Endothelial cell of umbilical vein (primary cell): ENCODE measurements around the gene IPO11. TPM values are rescaled to one million over a fixed set of nuclear protein-coding genes. Genes with fewer than 3 reads are reported as not detected.

Source experiments
- BruUV-seq: library from RNA; stranded (reverse); fragments of 400-500 nt; replicated peaks from 2 replicates; lab custom pipeline; 2021; lab: Mats Ljungman, UMichigan
- CTCF ChIA-PET: fragments of 300-600, 350-600 bp; sonication (Branson Sonifier 250); formaldehyde crosslinking; loops from one replicate; lab custom pipeline; 2021; ENCODE audit warnings: antibody characterized with exemption, inconsistent platforms; lab: Charles Lee
- POLR2A ChIA-PET: fragments of 300-600, 350-600 bp; sonication (Branson Sonifier 250); formaldehyde crosslinking; loops from one replicate; lab custom pipeline; 2021; ENCODE audit warnings: antibody characterized with exemption, inconsistent platforms; lab: Charles Lee
- DNase-seq: peaks from one replicate; pipeline ENCODE4 v3.0.0-alpha.2; 2011; ENCODE audit warnings: low read depth, low spot score
- FAIRE-seq: peaks from 2 replicates; lab custom pipeline; 2011; peaks lifted over from hg19 to GRCh38; lab: Jason Lieb, UNC
- H2AFZ ChIP-seq: 2 replicates; pipeline ENCODE4 v1.6.0; 2012; ENCODE audit warnings: low read depth, low read length, control low read depth, inconsistent platforms
- H3K27ac ChIP-seq: 2 replicates; pipeline ENCODE4 v1.5.1; 2011; ENCODE audit warnings: low read depth, mild to moderate bottlenecking, control low read depth, low read length, moderate library complexity; ENCODE audit not compliant: insufficient read depth
- H3K27me3 ChIP-seq, 2 experiments: 2 replicates each; pipeline versions ENCODE4 v1.6.0 to v1.6.1; 2011; ENCODE audit warnings: low read length in 2 of 2, mixed read lengths in 1 of 2; ENCODE audit not compliant: control insufficient read depth in 2 of 2, insufficient read depth in 2 of 2
- H3K36me3 ChIP-seq, 2 experiments: 2 replicates in 1 of 2; 3 replicates in 1 of 2; pipeline ENCODE4 v1.5.1; 2011; ENCODE audit warnings: low read length in 2 of 2, mild to moderate bottlenecking in 1 of 2, moderate library complexity in 1 of 2; ENCODE audit not compliant: control insufficient read depth in 2 of 2, insufficient read depth in 2 of 2; ENCODE audit errors: extremely low read depth in 1 of 2
- H3K4me1 ChIP-seq: 3 replicates; pipeline ENCODE4 v1.5.1; 2011; ENCODE audit warnings: mild to moderate bottlenecking, low read length; ENCODE audit not compliant: control insufficient read depth, insufficient read depth; ENCODE audit errors: extremely low read depth
- H3K4me2 ChIP-seq: 2 replicates; pipeline ENCODE4 v1.6.1; 2011; ENCODE audit warnings: low read length, control low read depth, mixed read lengths; ENCODE audit not compliant: insufficient read depth
- H3K4me3 ChIP-seq, 3 experiments: fragments of 200-600 bp in 1 of 3; sonication (generic), shearing (Covaris generic) in 1 of 3; replicated peaks in 1 of 3; 2 replicates each; pipeline ENCODE4 v1.5.1; 2011 to 2016; ENCODE audit warnings: control low read depth in 3 of 3, low read length in 3 of 3, mild to moderate bottlenecking in 2 of 3, inconsistent platforms in 1 of 3, low read depth in 1 of 3, moderate library complexity in 1 of 3; ENCODE audit not compliant: insufficient read depth in 1 of 3
- H3K79me2 ChIP-seq: 2 replicates; pipeline ENCODE4 v1.6.0; 2012; ENCODE audit warnings: low read length, inconsistent platforms; ENCODE audit not compliant: control insufficient read depth, insufficient read depth
- H3K9ac ChIP-seq: replicated peaks from 2 replicates; pipeline ENCODE3; 2011; ENCODE audit warnings: low read length, control low read depth; ENCODE audit not compliant: insufficient read depth; ENCODE audit errors: extremely low read depth
- H3K9me1 ChIP-seq: replicated peaks from 3 replicates; pipeline ENCODE4 v1.6.0; 2011; ENCODE audit warnings: mild to moderate bottlenecking, low read length; ENCODE audit not compliant: control insufficient read depth, insufficient read depth; ENCODE audit errors: extremely low read depth
- H3K9me3 ChIP-seq: replicated peaks from 2 replicates; pipeline ENCODE4 v1.5.1; 2012; ENCODE audit warnings: low read length, inconsistent platforms; ENCODE audit not compliant: control insufficient read depth, insufficient read depth
- H4K20me1 ChIP-seq: replicated peaks from 2 replicates; pipeline ENCODE3; 2011; ENCODE audit warnings: mild to moderate bottlenecking, low read length; ENCODE audit not compliant: control insufficient read depth, insufficient read depth; ENCODE audit errors: extremely low read depth
- EZH2 ChIP-seq: IDR thresholded peaks from 2 replicates; pipeline ENCODE4 v1.6.1; 2012; ENCODE audit warnings: borderline replicate concordance, low read depth, mild to moderate bottlenecking, moderate library complexity, low read length, inconsistent platforms; ENCODE audit not compliant: severe bottlenecking
- MYC ChIP-seq: IDR thresholded peaks from one replicate; pipeline ENCODE4 v1.6.1; 2011; ENCODE audit warnings: mild to moderate bottlenecking, low read depth, low read length
- POLR2A ChIP-seq: IDR thresholded peaks from 2 replicates; pipeline ENCODE4 v1.6.1; 2012; ENCODE audit warnings: low read depth, mild to moderate bottlenecking, control low read depth, low read length
- dilution Hi-C: fragments of 300-500 bp; cut with MboI; formaldehyde crosslinking; loops from one replicate; pipeline ENCODE4 v1.15.0; 2019; ENCODE audit warnings: low sequenced_read_pairs; ENCODE audit not compliant: extremely low pct_ligation_motif_present
- intact Hi-C: fragments of 100-400 bp; cut with micrococcal nuclease; formaldehyde crosslinking; loops from one replicate; pipeline ENCODE4 v1.10.0; 2022
- polyA plus RNA-seq, 4 experiments: library from polyadenylated mRNA; depleted of rRNA in 3 of 4; stranded (reverse) in 3 of 4; unstranded in 1 of 4; fragments of >200 nt; gene quantifications; 2 replicates each; pipeline versions ENCODE4 v1.2.1 to v1.2.3, GENCODE V29; 2011 to 2012; ENCODE audit warnings: missing spikeins in 1 of 4
- total RNA-seq: library from RNA; stranded (reverse); gene quantifications from 2 replicates; pipeline ENCODE4 v1.2.3, GENCODE V29; 2021
- TF ChIP-seq, protein P1 (sequence below): IDR thresholded peaks from 2 replicates; pipeline ENCODE4 v1.6.1; 2011; ENCODE audit not compliant: insufficient read depth, insufficient read length
- TF ChIP-seq, protein P2 (sequence below), 2 donors: IDR thresholded peaks; 1 replicate in 1 of 2; 2 replicates in 1 of 2; pipeline ENCODE4 v1.5.1; 2011; ENCODE audit warnings: low read length in 2 of 2, mild to moderate bottlenecking in 2 of 2, moderate library complexity in 2 of 2, control low read depth in 1 of 2, inconsistent platforms in 1 of 2, low read depth in 1 of 2; ENCODE audit not compliant: insufficient read depth in 1 of 2; ENCODE audit errors: extremely low read depth in 1 of 2

IPO11 gene
- total and polyA plus RNA-seq, 2 donors (not counting 3 experiments of a cell fraction or from before 2014, with no cell fraction given): 38.5 to 80.9 TPM

DNA sequence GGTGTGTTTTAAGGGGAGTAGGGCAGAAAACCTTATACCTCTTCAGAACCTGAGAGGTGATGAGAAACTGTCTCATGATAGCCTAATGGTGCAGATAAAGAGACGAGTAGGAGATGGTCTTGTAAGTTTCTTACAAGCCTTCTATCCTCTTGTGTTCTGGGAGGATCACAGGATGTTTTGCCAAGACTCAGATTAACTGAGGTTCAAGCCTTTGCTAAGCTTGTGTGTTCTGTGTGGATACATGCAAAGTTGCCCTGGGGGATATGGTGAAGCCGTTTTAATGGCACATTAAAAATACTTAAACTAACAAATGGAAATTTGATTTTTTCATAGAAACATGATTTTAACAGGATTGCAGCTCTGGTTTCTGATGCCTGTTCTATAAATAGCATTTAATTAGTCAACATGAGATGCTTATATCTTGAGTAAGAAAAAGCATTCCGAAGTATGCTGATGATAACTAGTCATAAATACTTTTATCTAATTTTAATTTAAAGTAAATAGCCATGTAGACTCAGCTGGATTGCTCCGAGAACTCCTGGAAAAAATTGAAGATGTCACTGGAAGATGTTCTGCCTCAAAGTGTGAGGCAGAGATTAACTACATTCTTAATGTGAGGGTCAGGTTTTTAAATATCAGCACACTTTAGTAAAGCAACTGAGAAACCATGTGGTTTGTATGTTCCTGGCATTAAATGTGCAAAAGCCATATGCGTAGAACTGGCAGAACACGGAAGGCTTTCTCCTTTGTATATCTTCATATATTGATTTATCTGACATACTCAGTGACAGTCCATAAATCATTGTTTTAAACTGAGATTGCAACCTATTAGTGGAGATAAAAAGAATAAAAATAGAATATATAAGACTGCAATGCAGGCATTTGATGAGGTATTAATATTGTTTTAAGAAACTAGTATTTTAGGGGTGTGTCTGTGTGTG lies 53.7 kb downstream of the IPO11 start:
- FAIRE-seq (no peak), DNase-seq (no peak)
- peaks cover 2% of the 10 kb centered on the region for H3K79me2 ChIP-seq
- ChIA-PET CTCF (interaction anchor here (1.0 to 2.0 kb wide), 6 partner anchors 9 to 314 kb away, joined by 3 to 11 read pairs (median 3); no protein-coding TSS in a partner anchor), POLR2A (no interaction called here)
- TF ChIP-seq, protein P1, sequence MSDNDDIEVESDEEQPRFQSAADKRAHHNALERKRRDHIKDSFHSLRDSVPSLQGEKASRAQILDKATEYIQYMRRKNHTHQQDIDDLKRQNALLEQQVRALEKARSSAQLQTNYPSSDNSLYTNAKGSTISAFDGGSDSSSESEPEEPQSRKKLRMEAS: no peak
- TF ChIP-seq MYC (no peak), POLR2A (no peak), EZH2 (no peak)
- TF ChIP-seq, protein P2, sequence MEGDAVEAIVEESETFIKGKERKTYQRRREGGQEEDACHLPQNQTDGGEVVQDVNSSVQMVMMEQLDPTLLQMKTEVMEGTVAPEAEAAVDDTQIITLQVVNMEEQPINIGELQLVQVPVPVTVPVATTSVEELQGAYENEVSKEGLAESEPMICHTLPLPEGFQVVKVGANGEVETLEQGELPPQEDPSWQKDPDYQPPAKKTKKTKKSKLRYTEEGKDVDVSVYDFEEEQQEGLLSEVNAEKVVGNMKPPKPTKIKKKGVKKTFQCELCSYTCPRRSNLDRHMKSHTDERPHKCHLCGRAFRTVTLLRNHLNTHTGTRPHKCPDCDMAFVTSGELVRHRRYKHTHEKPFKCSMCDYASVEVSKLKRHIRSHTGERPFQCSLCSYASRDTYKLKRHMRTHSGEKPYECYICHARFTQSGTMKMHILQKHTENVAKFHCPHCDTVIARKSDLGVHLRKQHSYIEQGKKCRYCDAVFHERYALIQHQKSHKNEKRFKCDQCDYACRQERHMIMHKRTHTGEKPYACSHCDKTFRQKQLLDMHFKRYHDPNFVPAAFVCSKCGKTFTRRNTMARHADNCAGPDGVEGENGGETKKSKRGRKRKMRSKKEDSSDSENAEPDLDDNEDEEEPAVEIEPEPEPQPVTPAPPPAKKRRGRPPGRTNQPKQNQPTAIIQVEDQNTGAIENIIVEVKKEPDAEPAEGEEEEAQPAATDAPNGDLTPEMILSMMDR (IDR thresholded peaks at IDR 0.05; ENCODE audit: extremely low read depth in 1 of 2, insufficient read depth in 1 of 2, low read depth in 1 of 2, low read length in 2 of 2): no peak
- no peak overlapping the region for H3K4me2 ChIP-seq
- dilution Hi-C loops (no loop called here), intact Hi-C loops (loop anchor here (10.0 kb wide), 1 partner anchor 659 kb away; no protein-coding TSS in a partner anchor)
- H3K9ac ChIP-seq: no peak overlapping the region
- BruUV-seq: no TSS peak
- no peak overlapping the region for H2AFZ ChIP-seq
- H3K36me3 ChIP-seq: no peaks in the 10 kb centered on the region
- no peak overlapping the region for H3K4me3 ChIP-seq
- H3K9me3 ChIP-seq: no peaks in the 10 kb centered on the region
- H4K20me1 ChIP-seq: no peaks in the 10 kb centered on the region
- H3K27me3 ChIP-seq: no peaks in the 10 kb centered on the region
- no peaks in the 10 kb centered on the region for H3K9me1 ChIP-seq
- H3K4me1 ChIP-seq: peaks cover 8% of the 10 kb centered on the region
- H3K27ac ChIP-seq: no peak overlapping the region
